Activated CD4-positive, alpha-beta T cell treated with anti-CD3 and anti-CD28 coated beads, Interleukin-2, Interleukin-6, amounts not matched to agents 100 ng/mL and 50 ng/mL, durations not matched to agents 16 hours and 8 hours (primary cell): ENCODE measurements around the gene DAZAP1.
A peak's percentile ranks its signal among the peaks of the same experiment; 100 is the strongest.

Source experiments
- DNase-seq: peaks from one replicate; pipeline ENCODE4 v3.0.0-alpha.2; 2020

The DAZAP1 gene

DNA sequence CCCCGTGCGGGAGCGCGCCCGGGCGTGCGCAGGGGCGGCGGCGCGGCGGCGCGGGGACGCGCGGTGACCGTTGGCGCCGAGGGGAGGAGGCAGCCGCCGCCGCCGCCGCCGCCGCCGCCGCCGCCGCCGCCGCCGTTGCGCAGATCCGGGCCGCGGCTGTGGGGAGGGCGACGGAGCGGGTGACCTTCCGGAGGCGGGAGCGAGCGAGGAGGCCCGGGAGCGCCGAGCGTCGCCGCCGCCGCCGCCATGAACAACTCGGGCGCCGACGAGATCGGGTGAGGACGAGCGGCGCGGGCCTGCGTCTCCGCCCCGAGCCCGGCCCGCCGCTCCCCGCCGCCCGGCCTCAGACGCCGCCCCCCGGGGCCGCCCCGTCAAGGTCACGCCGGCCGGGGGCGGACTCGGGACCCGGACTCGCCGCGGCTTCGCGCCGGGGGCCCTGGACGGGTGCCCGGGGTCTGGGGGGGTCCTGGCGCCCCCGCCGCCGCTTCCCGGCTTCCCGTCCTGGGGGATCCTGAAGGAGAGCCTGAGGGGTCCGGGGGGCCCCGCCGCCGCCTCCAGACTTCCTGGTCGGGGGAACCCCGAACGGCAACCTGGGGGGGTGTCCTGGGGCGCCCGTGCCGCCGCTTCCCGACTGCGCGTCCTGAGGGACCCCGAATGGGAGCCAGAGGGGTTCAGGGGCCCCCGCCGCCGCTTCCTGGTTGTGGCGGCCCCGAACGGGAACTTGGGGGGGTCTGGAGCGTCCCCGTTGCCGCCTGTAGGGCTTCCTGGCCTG, at the start of gene DAZAP1:
Gene DAZAP1 (plus strand): TSS at position 59 of the 772 bp plus-strand sequence. CDS start 188 bp downstream, at position 247.
- DNase-seq, result peak; percentile 23

DNA sequence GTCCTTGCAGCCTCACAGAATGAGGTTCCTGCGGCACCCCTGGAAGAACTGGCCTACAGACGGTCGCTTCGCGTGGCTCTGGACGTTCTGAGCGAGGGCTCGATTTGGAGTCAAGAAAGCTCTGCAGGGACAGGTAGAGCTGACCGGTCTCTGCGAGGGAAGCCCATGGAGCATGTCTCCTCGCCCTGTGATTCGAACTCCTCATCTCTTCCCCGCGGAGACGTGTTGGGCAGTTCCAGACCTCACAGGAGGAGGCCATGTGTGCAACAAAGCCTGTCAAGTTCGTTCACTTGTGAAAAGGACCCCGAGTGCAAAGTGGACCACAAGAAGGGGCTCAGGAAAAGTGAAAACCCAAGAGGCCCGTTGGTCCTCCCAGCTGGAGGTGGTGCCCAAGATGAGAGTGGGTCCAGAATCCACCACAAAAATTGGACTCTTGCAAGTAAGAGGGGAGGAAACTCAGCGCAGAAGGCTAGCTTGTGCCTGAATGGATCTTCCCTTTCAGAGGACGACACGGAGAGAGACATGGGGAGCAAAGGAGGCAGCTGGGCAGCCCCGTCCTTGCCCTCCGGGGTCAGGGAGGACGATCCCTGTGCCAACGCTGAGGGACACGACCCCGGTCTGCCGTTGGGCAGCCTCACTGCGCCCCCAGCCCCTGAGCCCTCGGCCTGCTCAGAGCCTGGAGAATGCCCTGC, 47.1 kb upstream of the DAZAP1 start:
- no peak for DNase-seq

GRCh38 chr19:1360818-1361461, 46.4 kb upstream of the DAZAP1 start:
- no peak for DNase-seq

- DNase-seq, result no peak
Observed at GRCh38 chr19:1361601-1362386, 45.6 kb upstream of the DAZAP1 start.

- no peak for DNase-seq
Observed at GRCh38 chr19:1362387-1363257, 44.8 kb upstream of the DAZAP1 start.

- DNase-seq, result peak; percentile 50
Observed at GRCh38 chr19:1363599-1363998, 43.8 kb upstream of the DAZAP1 start.

DNA sequence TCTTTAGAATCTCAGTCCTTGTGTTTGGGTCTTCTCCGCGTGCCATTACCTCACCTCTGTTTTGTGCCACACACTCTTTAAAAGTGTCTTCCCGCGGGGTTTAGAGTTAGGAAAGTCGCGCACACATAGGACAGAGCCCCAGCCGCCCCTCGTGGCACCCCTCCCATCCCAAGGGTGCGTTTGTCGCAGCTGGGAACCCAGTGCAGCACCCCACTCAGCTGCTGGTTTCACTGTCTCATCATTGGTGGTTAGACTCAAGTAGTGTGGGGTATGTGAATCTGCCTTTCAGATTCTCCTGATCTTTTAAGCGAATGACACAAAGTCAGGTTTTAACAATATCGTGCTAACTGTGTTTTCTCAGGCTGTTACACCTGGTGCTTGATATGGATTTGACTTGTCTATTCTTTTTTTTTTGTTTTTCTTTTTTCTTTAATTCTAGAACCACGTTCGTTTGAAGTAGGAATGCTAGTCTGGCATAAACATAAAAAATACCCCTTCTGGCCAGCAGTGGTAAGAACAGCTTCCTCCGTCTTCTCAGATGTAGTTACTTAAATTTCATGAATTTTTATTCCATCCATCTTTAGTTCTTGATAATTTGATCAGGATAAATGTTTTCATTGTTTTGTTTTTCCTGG, 43.2 kb upstream of the DAZAP1 start:
- peak; percentile 26 for DNase-seq

GRCh38 chr19:1365319-1366269, 41.8 kb upstream of the DAZAP1 start:
- DNase-seq, result no peak

GRCh38 chr19:1366296-1366695, 41.1 kb upstream of the DAZAP1 start:
- DNase-seq, result no peak

DNA sequence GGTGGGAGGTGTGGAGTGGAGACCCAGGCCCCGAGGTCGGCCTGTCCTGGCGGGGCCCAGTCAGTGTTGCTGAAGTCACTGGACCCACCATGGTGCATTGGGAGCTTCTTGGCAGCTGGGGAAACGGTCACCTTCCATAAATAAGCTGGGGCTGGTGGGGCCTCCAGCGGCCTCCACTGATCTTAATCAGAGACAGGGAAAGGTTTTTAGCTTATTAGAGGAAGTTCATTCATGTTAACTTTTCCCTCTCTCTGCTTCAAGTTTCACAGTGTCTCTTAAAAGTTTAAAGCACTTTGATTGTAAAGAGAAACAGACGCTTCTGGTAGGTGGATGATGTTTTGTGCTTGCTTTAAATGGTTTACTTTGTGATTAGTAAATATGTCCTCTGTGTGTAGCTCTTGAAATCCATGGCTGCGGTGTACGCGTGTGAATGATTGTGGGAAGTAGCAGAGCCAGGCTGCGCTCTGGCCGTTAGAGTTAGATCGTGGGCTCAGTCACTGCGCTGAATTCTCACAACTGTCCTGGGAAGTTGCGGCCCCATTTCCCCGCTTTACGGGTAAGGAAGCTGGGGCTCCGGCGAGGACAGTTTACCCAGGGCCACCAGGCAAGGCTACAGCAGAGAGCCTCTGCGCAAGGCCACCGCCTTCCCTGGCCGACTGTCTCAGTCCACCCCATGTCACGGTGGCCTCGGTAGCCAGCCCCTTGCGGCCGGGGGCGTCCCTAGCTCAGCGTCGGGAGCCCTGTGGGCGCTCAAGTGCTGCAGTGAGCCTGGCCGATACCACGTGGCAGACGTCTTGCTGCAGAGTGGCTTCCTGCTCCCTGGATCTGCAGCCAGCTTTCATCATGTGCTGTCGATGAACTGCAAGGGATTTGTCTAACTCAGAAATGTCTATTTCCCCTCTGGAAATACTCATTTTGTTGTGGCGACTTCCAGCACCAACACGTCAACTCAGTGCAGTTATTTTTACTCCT, 40.2 kb upstream of the DAZAP1 start:
- DNase-seq, result no peak

DNA sequence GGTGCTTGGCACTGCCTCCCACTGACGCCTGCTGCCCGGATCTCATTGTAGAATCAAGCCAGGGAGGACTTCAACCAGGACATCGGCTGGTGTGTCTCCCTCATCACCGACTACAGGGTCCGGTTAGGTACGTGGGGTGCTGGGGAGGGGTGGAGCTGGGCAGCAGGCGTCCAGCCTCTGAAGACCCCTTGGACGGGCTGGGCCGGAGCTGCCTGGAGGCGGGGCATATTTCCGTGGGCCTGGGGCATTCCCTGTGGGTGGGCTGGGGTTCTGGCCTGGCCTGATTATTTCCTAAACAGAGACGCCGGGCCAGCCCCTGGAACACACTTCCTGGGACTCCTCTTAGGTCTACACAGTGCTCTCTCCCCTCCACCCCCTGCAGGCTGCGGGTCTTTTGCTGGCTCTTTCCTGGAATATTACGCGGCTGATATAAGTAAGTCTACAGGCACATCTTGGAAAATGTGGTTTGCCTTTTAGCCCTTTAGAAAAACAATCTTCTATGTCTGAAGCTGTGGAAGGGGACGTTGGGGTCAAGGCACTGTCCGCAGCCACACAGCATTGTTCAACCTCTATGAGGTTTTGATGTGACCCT, 38.1 kb upstream of the DAZAP1 start:
- DNase-seq, result no peak

DNA sequence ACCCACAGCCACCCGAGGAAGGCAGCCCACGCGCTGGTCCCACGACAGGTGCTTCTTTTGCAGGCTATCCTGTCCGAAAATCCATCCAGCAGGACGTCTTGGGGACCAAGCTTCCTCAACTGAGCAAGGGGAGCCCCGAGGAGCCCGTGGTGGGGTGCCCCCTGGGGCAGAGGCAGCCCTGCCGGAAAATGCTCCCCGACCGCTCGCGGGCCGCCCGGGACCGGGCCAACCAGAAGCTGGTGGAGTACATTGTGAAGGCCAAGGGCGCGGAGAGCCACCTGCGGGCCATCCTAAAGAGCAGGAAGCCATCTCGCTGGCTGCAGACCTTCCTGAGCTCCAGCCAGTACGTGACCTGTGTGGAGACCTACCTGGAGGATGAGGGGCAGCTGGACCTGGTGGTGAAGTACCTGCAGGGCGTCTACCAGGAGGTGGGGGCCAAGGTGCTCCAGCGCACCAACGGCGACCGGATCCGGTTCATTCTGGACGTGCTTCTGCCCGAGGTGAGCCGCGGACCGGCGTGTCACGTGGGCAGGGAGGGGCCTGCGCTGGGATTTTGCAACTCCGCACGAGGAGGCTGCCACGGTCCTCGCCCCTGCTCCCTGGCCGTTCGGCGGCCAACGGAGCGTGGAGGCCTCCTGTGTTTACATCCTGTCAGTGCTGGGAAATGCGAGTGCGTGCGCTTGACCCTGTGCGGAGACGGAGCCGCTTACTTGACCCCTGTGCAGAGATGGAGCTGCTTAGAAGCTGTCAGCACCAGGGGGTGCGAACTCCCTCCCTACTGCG, 36.6 kb upstream of the DAZAP1 start:
- no peak for DNase-seq

DNA sequence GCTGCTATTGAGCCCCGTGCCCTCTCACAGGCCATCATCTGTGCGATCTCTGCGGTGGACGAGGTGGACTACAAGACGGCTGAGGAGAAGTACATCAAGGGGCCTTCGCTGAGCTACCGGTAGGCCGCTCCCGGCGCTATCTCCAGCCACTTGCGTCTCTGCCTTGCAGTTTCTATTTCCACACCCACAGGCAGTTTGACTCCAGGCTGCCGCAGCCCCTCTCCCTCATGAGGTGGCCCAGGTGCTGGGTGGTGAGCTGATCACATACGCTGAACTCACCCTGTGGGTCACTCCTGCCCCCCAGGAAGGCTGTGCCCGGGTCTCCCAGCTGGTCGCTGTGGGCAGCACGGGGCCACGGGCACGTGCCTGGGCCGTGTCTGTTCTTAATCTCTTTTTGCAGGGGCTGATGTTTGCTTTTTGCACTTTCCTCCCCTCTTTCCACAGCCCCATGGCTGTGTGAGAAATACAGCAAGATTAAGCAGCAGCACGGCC, 34.3 kb upstream of the DAZAP1 start:
- no peak for DNase-seq

DNA sequence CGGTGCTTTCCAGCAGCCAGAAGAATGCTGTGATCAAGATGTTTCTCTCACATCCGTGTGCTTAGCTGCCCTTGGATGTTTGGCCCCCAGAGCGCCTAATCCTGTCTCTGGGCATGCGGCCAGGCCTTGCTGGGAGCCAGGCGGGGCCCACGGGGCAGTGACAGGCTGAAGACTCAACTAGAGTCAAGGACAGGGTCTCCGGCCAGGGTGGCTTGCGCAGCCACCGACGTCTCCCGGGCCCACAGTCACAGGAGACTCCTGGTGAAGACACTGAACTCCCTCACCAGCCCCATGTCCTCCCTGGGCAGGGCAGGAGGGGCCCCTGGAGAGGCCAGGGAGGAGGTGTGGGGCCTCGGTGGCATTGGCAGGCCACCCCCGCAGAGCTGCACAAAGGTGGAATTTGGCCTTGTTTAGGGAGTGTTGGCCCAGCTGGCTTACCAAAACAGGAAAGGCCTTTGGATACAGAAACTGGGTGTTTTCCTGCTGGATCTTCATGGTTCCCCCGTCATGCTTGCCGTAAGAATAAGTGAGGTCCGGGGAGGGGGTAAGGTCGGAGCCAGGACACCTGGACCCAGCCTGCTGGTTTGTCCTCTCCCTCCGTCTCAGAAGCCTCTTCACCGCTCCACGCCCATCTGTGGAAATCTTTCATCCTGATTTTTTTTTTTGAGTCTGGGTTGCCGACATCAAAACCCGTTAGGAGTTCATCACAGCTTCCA, 33.7 kb upstream of the DAZAP1 start:
- no peak for DNase-seq

- no peak for DNase-seq
Observed at GRCh38 chr19:1374250-1374577, 33.2 kb upstream of the DAZAP1 start.

- DNase-seq, result no peak
Observed at GRCh38 chr19:1376415-1376805, 31.0 kb upstream of the DAZAP1 start.
